Subcutaneous adipose tissue (tissue), 4 donors: ENCODE data around the gene NT5DC1. TPM values are rescaled to one million over a fixed set of nuclear protein-coding genes. Genes with fewer than 3 reads are reported as not detected.

Experiments
- CTCF ChIP-seq: fragments of 450-650 bp; IDR thresholded peaks from one replicate; pipeline ENCODE4 v1.5.1; 2016; ENCODE audit warnings: low read depth, mild to moderate bottlenecking, control low read depth, antibody characterized with exemption, moderate library complexity
- total RNA-seq, 4 donors: library from RNA; depleted of rRNA; stranded (reverse); fragments of >200 nt; gene quantifications; one replicate each; pipeline ENCODE4 v1.1.0, GENCODE V29; 2016

NT5DC1 gene
- total RNA-seq, 4 donors from 2014 or later, result 7.7 to 19.2 (median 11.0) TPM

GRCh38 chr6:116074732-116075390, 25.8 kb upstream of the NT5DC1 start:
- TF ChIP-seq CTCF, result no peak

- no peak for TF ChIP-seq CTCF
Observed at GRCh38 chr6:116078522-116078921, 22.1 kb upstream of the NT5DC1 start.

- TF ChIP-seq CTCF, result no peak
Observed at GRCh38 chr6:116078945-116079344, 21.7 kb upstream of the NT5DC1 start.

GRCh38 chr6:116083052-116083451, 17.6 kb upstream of the NT5DC1 start:
- no peak for TF ChIP-seq CTCF

GRCh38 chr6:116084284-116084683, 16.4 kb upstream of the NT5DC1 start:
- TF ChIP-seq CTCF, result no peak

- TF ChIP-seq CTCF, result no peak
Observed at GRCh38 chr6:116087437-116088027, 13.1 kb upstream of the NT5DC1 start.

GRCh38 chr6:116088946-116089345, 11.7 kb upstream of the NT5DC1 start:
- TF ChIP-seq CTCF, result no peak
